Kidney (tissue), 14 donors: ENCODE results near the gene KIF4A. TPM values are rescaled to one million over a fixed set of nuclear protein-coding genes. Genes with fewer than 3 reads are reported as not detected.

Experiments used
- DNase-seq, 5 donors: peaks; one replicate each; pipeline ENCODE4 v3.0.0-alpha.2; 2013 to 2020
- FAIRE-seq: peaks from 2 replicates; lab custom pipeline; 2012; peaks lifted over from hg19 to GRCh38; lab: Jason Lieb, UNC
- H3K27ac ChIP-seq, 2 donors: one replicate each; pipeline ENCODE4 v1.7.0; 2013; ENCODE audit warnings: low read depth in 2 of 2, low read length in 2 of 2, inconsistent platforms in 1 of 2
- H3K27me3 ChIP-seq: one replicate; pipeline ENCODE4 v1.7.1; 2013; ENCODE audit warnings: low read length, inconsistent platforms; ENCODE audit not compliant: control insufficient read depth, insufficient read depth
- H3K36me3 ChIP-seq, 3 donors: one replicate each; pipeline versions ENCODE4 v1.7.0 to v1.7.1; 2013; ENCODE audit warnings: low read length in 3 of 3, control low read depth in 1 of 3, inconsistent platforms in 1 of 3; ENCODE audit not compliant: insufficient read depth in 3 of 3, control insufficient read depth in 2 of 3
- H3K4me1 ChIP-seq, 3 donors: one replicate each; pipeline versions ENCODE4 v1.7.0 to v1.7.1; 2013; ENCODE audit warnings: low read length in 3 of 3, inconsistent platforms in 1 of 3, low read depth in 1 of 3; ENCODE audit not compliant: control insufficient read depth in 2 of 3, insufficient read depth in 2 of 3
- H3K4me3 ChIP-seq, 3 donors: one replicate each; pipeline versions ENCODE4 v1.7.0 to v1.8.1; 2013; ENCODE audit warnings: low read length in 3 of 3, control low read depth in 1 of 3, inconsistent platforms in 1 of 3
- H3K9ac ChIP-seq, 3 donors: one replicate each; pipeline versions ENCODE4 v1.7.0 to v1.7.1; 2013; ENCODE audit warnings: low read length in 3 of 3, control low read depth in 1 of 3, inconsistent platforms in 1 of 3
- H3K9me3 ChIP-seq, 3 donors: one replicate each; pipeline versions ENCODE4 v1.7.0 to v1.7.1; 2013; ENCODE audit warnings: low read length in 3 of 3, control low read depth in 1 of 3, inconsistent platforms in 1 of 3; ENCODE audit not compliant: control insufficient read depth in 2 of 3, insufficient read depth in 1 of 3
- CTCF ChIP-seq: IDR thresholded peaks from 3 replicates; pipeline ENCODE4 v1.5.1; 2012; ENCODE audit warnings: mild to moderate bottlenecking, moderate library complexity, borderline replicate concordance; ENCODE audit not compliant: insufficient read depth; ENCODE audit errors: extremely low read depth
- intact Hi-C: fragments of 100-400 bp; cut with DNase I; formaldehyde crosslinking; loops from one replicate; pipeline ENCODE4 v1.11.1; 2022
- polyA plus RNA-seq: library from polyadenylated mRNA; stranded (reverse); fragments of 350-450 nt; fragmentation: Illumina TruSeq; extraction: RNeasy Lipid Tissue Mini Kit (QIAGEN cat#74804); gene quantifications from one replicate; pipeline ENCODE4 v1.2.3, GENCODE V29; 2014; ENCODE audit warnings: low read depth, low replicate concordance; ENCODE audit not compliant: insufficient read depth
- total RNA-seq: library from RNA; stranded (reverse); fragmentation: NEBNext Ultra II Directional; extraction: Animal tissue kit (Norgen Biotek cat#: 25700); gene quantifications from one replicate; pipeline ENCODE4 v1.2.1, GENCODE V29; 2021
- donor health status: control.
- donor health status: control.
- donor health status: control.
- donor health status: control.
- donor health status: control.
- donor health status: DM: yes; HTN: yes; CAD: no.
- donor health status: Normal renal cell carcinoma (clear cell type).

KIF4A gene
- total and polyA plus RNA-seq, 2 donors from 2014 or later, result 0.13 to 0.35 TPM

GRCh38 chrX:70253377-70254062, 36.4 kb upstream of the KIF4A start:
- no peak overlapping the region for H3K9ac ChIP-seq
- intact Hi-C loops, result no loop called here
- no peak overlapping the region for H3K4me3 ChIP-seq
- no peaks in the 10 kb centered on the region for H3K36me3 ChIP-seq
- H3K27ac ChIP-seq, result no peak overlapping the region
- no peak for TF ChIP-seq CTCF
- no peaks in the 10 kb centered on the region for H3K27me3 ChIP-seq
- no peaks in the 10 kb centered on the region for H3K4me1 ChIP-seq
- FAIRE-seq (no peak), DNase-seq (no peak)
- H3K9me3 ChIP-seq, result no peaks in the 10 kb centered on the region

GRCh38 chrX:70254063-70254400, 35.9 kb upstream of the KIF4A start:
- FAIRE-seq, result no peak
- no peak for TF ChIP-seq CTCF
- intact Hi-C loops, result no loop called here

DNA sequence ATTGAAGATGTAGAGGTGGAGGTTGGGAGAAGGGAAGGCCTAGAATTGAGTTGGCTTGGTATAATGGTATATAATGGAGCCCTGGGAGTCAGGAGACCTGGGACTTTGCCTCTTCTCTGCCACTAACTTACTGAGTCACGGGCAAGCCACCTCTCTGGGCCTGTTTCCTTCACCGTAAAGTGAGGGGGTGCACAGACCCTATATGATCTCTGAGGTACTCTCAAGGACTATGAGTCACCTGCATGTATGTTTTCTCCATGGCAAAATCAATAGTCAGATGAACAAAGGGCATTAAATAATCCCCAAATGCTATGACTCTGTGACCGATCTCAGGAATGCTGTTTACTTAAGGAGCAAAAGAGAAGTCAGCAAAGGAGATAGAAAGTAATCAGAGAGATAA, 35.0 kb upstream of the KIF4A start:
- H3K27me3 ChIP-seq, result no peaks in the 10 kb centered on the region
- intact Hi-C loops, result no loop called here
- FAIRE-seq, result no peak
- H3K36me3 ChIP-seq, result no peaks in the 10 kb centered on the region
- H3K27ac ChIP-seq, result no peak overlapping the region
- DNase-seq, result no peak
- H3K9ac ChIP-seq, result no peak overlapping the region
- no peaks in the 10 kb centered on the region for H3K4me1 ChIP-seq
- H3K4me3 ChIP-seq, result no peak overlapping the region
- no peak for TF ChIP-seq CTCF
- H3K9me3 ChIP-seq, result no peaks in the 10 kb centered on the region

More at GRCh38 chrX:70254063-70254400, 35.9 kb upstream of the KIF4A start:
- Histone ChIP-seq H3K4me3 (no peak overlapping the region), H3K36me3 (no peaks in the 10 kb centered on the region), H3K27ac (no peak overlapping the region), H3K27me3 (no peaks in the 10 kb centered on the region), H3K9ac (no peak overlapping the region), H3K9me3 (no peaks in the 10 kb centered on the region), H3K4me1 (no peaks in the 10 kb centered on the region)
- DNase-seq, result no peak

GRCh38 chrX:70255452-70255851, 34.5 kb upstream of the KIF4A start:
- Histone ChIP-seq H3K9ac (no peak overlapping the region), H3K4me3 (no peak overlapping the region), H3K9me3 (no peaks in the 10 kb centered on the region), H3K27ac (no peak overlapping the region), H3K27me3 (no peaks in the 10 kb centered on the region), H3K36me3 (no peaks in the 10 kb centered on the region), H3K4me1 (no peaks in the 10 kb centered on the region)
- intact Hi-C loops, result no loop called here
- no peak for TF ChIP-seq CTCF
- FAIRE-seq (peak; percentile 78), DNase-seq (no peak)
